GM13977 (cell line): ENCODE measurements around the gene PRDM16.

ENCODE experiments used
- DNase-seq: peaks from one replicate; pipeline ENCODE4 v3.0.0; 2012; ENCODE audit warnings: low spot score
- in situ Hi-C: fragments of 300-500 bp; cut with MboI; formaldehyde crosslinking; loops from one replicate; pipeline ENCODE4 v1.12.0; 2022; ENCODE audit warnings: low sequenced_read_pairs, low pct_unique_long_range_greater_than_20kb, mixed read lengths, inconsistent platforms; ENCODE audit not compliant: unreplicated experiment
- TF ChIP-seq, protein P1 (sequence below): IDR thresholded peaks from 2 replicates; pipeline ENCODE4 v1.5.1; 2012; ENCODE audit warnings: mild to moderate bottlenecking, control low read depth; ENCODE audit not compliant: insufficient read depth; ENCODE audit errors: extremely low read depth, missing control alignments

The PRDM16 gene

DNA sequence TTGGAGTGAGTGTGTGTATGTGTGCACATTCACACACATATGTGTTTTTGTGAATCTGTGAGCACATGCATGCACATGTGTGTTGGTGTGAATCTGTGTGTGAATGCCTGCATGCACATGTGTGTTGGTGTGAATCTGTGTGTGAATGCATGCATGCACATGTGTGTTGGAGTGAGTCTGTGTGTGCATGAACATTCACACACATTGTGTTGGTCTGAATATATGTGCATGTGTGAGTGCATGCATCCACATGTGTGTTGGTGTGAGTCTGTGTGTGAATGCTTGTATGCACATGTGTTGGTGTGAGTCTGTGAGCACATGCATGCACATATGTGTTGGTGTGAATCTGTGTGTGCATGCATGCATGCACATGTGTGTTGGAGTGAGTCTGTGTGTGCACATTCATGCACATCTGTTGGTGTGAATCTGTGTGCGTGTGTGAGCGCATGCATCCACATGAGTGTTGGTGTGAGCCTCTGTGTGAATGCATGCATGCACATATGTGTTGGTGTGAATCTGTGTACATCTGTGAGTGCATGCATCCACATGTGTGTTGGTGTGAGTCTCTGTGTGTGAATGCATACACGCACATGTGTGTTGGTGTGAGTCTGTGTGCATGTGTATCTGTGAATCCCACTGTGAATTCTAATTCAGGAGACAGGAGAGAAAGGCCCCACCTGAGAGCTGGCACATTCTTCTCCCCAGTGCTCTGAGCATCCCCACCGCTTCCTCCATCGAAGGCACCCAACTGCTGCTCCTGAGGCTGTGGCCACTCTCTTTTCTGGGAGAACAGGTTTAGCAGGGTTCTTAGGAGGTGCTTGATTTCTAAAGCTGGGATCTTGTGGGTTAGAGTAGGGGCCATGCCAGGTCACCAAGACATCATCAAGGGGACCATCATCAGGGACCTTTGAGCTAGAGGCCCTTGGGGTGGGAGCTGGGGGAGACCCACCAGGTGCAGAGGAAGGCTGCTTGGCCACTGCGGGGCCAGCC lies 267.9 kb downstream of the PRDM16 start:
- TF ChIP-seq, protein P1, sequence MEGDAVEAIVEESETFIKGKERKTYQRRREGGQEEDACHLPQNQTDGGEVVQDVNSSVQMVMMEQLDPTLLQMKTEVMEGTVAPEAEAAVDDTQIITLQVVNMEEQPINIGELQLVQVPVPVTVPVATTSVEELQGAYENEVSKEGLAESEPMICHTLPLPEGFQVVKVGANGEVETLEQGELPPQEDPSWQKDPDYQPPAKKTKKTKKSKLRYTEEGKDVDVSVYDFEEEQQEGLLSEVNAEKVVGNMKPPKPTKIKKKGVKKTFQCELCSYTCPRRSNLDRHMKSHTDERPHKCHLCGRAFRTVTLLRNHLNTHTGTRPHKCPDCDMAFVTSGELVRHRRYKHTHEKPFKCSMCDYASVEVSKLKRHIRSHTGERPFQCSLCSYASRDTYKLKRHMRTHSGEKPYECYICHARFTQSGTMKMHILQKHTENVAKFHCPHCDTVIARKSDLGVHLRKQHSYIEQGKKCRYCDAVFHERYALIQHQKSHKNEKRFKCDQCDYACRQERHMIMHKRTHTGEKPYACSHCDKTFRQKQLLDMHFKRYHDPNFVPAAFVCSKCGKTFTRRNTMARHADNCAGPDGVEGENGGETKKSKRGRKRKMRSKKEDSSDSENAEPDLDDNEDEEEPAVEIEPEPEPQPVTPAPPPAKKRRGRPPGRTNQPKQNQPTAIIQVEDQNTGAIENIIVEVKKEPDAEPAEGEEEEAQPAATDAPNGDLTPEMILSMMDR = no peak
- no peak for DNase-seq
- in situ Hi-C loops = no loop called here

DNA sequence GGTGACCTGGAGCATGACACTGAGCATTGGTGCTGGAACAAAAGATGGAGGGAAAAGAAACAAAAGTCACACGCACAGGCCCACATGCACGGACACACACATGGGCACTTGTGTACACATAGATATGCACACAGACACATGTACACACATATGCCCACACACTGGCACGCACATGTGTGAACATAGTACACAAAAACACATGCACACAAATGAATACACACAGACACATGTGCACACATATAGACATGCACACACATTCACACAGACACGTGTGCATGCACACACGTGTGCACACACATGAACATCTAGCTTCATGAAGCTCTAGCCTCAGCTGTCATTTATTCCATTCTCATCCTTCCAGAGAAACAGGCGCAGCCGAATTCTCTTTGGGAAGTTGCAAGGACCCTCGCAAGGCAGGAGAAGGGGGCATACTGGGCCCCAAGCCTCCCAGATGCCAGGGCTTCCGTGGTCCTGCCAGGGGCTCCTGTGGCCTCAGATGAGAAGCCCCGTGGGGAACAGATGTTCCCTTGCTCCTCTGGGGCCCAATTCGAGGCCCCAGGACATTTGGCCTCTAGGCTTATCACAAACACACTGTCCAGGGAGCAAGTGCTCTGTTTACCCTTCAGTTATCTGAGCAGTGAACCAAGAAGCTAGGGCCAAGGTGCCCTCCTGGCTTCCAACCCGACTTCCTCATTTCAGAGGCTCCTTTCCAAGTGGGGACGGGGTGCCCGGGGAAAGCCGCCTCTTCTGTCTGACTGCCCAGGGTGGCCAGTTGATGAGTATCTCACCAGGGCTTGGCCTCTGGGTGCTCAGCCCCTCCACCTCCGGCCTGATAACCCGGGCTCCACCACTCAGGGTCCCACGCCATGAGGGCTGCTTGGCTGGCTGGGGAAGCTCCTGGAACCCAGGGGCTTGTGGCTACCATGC lies 269.1 kb downstream of the PRDM16 start:
- TF ChIP-seq, protein P1 = no peak
- no peak for DNase-seq
- in situ Hi-C loops = no loop called here

DNA sequence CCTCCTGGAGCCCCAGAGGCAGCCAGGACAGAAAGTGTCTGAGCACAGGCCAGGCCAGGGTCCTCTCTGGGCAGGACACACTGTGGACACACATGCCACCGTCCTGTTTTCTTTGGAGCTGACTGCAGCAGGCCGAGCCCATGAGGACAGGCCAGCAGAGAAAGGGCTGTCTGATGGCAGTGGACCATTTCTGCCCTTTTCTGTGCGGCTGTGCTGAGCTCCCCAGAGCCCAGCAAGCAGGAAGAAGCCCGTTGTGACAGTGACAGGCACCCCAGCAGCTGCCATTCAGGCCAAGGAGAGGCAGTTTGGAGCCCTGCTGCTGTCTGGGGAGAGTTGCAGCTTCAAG lies 269.7 kb downstream of the PRDM16 start:
- in situ Hi-C loops = no loop called here
- no peak for DNase-seq
- TF ChIP-seq, protein P1 = no peak

DNA sequence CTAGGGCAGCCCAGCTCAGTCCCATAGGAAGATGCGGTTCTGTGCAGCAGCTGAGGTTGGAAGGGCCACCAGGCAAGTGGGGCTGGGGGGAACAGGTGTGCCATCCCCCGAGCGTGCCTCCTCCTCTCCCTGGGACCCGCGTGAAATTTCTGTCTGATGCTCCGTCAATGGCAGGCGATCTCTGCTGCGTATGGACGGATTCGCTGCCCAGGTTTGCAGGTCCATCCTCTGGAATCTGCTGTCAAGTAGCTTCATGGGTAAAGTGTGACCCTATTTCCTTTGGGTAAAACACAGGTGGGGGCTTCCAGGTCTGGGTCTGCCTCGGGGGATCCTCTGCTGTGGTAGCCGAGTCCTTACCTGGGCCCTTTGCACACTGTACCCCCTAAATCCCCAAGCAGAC lies 270.9 kb downstream of the PRDM16 start:
- DNase-seq = no peak
- in situ Hi-C loops = no loop called here
- TF ChIP-seq, protein P1 = no peak

DNA sequence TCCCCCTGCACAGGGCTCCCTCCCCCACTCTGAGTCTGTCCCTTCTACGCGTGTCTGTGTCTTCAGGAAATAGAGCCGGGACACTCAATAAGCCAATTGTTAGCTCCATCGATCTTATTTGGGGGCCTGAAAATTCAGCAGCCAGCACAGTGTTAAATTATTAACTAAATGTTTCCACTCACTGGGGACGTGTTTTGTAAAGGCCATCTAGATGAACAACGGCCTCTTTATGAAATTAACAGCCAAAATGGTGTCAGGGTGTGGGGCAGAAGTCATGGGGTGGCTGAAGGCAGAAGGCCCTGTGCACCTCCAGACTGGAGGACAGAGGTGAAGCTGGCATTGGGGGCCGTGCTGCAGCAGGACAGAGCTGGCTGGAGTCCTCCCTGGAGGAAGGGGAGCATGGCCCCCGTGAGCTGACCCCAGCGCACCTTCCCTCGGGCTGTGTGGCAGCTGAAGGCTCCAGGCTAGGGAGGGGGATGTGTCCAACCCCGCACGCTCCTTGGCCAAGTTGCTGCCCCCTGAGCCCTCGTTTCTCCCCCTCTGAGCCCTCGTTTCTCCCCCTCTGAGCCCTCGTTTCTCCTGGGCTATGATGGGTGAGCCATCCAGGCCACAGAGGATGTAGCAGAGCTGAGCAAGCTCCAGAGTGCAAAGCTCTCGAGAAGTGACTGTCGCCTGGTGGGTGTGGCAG lies 271.7 kb downstream of the PRDM16 start:
- in situ Hi-C loops = no loop called here
- no peak for DNase-seq
- TF ChIP-seq, protein P1 = no peak
